Keratinocyte (primary cell): ENCODE results near the gene CALCOCO1. TPM values are rescaled to one million over a fixed set of nuclear protein-coding genes. Genes with fewer than 3 reads are reported as not detected.
A peak's percentile ranks its signal among the peaks of the same experiment; 100 is the strongest.

Experiments
- DNase-seq: peaks from one replicate; pipeline ENCODE4 v3.0.0-alpha.2; 2011; ENCODE audit warnings: low read depth, missing footprints, low spot score
- FAIRE-seq: peaks from 2 replicates; lab custom pipeline; 2011; peaks lifted over from hg19 to GRCh38; lab: Jason Lieb, UNC
- H2AFZ ChIP-seq: 2 replicates; pipeline ENCODE4 v1.6.0; 2012; ENCODE audit warnings: low read length, control low read depth, inconsistent platforms; ENCODE audit not compliant: control insufficient read depth
- H3K27ac ChIP-seq: 2 replicates; pipeline ENCODE4 v1.5.1; 2011; ENCODE audit warnings: low read length; ENCODE audit not compliant: control insufficient read depth, insufficient read depth
- H3K27me3 ChIP-seq: 3 replicates; pipeline ENCODE4 v1.6.0; 2011; ENCODE audit warnings: low read length; ENCODE audit not compliant: control insufficient read depth, insufficient read depth; ENCODE audit errors: extremely low read depth
- H3K36me3 ChIP-seq, 2 experiments: 2 replicates in 1 of 2; 3 replicates in 1 of 2; pipeline ENCODE4 v1.5.1; 2011; ENCODE audit warnings: low read length in 2 of 2, mild to moderate bottlenecking in 1 of 2; ENCODE audit not compliant: control insufficient read depth in 2 of 2, insufficient read depth in 2 of 2; ENCODE audit errors: extremely low read depth in 1 of 2
- H3K4me1 ChIP-seq: 3 replicates; pipeline ENCODE4 v1.5.1; 2011; ENCODE audit warnings: low read length; ENCODE audit not compliant: control insufficient read depth, insufficient read depth; ENCODE audit errors: extremely low read depth
- H3K4me2 ChIP-seq: 3 replicates; pipeline ENCODE4 v1.6.0; 2011; ENCODE audit warnings: low read depth, low read length; ENCODE audit not compliant: control insufficient read depth, insufficient read depth; ENCODE audit errors: extremely low read depth
- H3K4me3 ChIP-seq, 3 experiments: fragments of 200-600 bp in 1 of 3; sonication (generic) in 1 of 3; 2 replicates in 2 of 3; 3 replicates in 1 of 3; pipeline ENCODE4 v1.5.1; 2011 to 2016; ENCODE audit warnings: low read length in 3 of 3, mild to moderate bottlenecking in 3 of 3, control low read depth in 2 of 3, inconsistent platforms in 1 of 3, low read depth in 1 of 3, mixed read lengths in 1 of 3, mixed run types in 1 of 3, moderate library complexity in 1 of 3; ENCODE audit not compliant: control insufficient read depth in 2 of 3, insufficient read depth in 2 of 3; ENCODE audit errors: extremely low read depth in 1 of 3
- H3K79me2 ChIP-seq: 2 replicates; pipeline ENCODE4 v1.6.0; 2012; ENCODE audit warnings: low read length; ENCODE audit not compliant: control insufficient read depth, insufficient read depth
- H3K9ac ChIP-seq: 3 replicates; pipeline ENCODE4 v1.6.0; 2011; ENCODE audit warnings: low read length; ENCODE audit not compliant: control insufficient read depth, insufficient read depth; ENCODE audit errors: extremely low read depth
- H3K9me1 ChIP-seq: 3 replicates; pipeline ENCODE4 v1.6.0; 2011; ENCODE audit warnings: low read length; ENCODE audit not compliant: control insufficient read depth, insufficient read depth; ENCODE audit errors: extremely low read depth
- H3K9me3 ChIP-seq: 2 replicates; pipeline ENCODE4 v1.5.1; 2012; ENCODE audit warnings: low read depth, low read length; ENCODE audit not compliant: control insufficient read depth
- H4K20me1 ChIP-seq: 3 replicates; pipeline ENCODE4 v1.6.0; 2011; ENCODE audit warnings: low read length; ENCODE audit not compliant: control insufficient read depth, insufficient read depth; ENCODE audit errors: extremely low read depth
- CTCF ChIP-seq, 3 experiments: IDR thresholded peaks in 1 of 3; conservative IDR thresholded peaks in 1 of 3; optimal IDR thresholded peaks in 1 of 3; 2 replicates in 2 of 3; 3 replicates in 1 of 3; pipeline versions ENCODE3 to v1.5.1; 2011; ENCODE audit warnings: low read length in 3 of 3, mild to moderate bottlenecking in 3 of 3, moderate library complexity in 2 of 3, control low read depth in 1 of 3, inconsistent platforms in 1 of 3; ENCODE audit not compliant: insufficient read depth in 2 of 3; ENCODE audit errors: extremely low read depth in 1 of 3
- EZH2 ChIP-seq: IDR thresholded peaks from one replicate; pipeline ENCODE4 v1.6.1; 2012; ENCODE audit warnings: inconsistent platforms, mild to moderate bottlenecking, low read length, moderate library complexity
- dilution Hi-C: fragments of 300-500 bp; cut with MboI; formaldehyde crosslinking; loops from one replicate; pipeline ENCODE4 v1.7.0; 2020; ENCODE audit warnings: low sequenced_read_pairs; ENCODE audit not compliant: extremely low pct_ligation_motif_present
- polyA plus RNA-seq, 5 experiments: library from polyadenylated mRNA; depleted of rRNA in 3 of 5; stranded (reverse) in 3 of 5; stranded (forward) in 1 of 5; unstranded in 1 of 5; fragments of >200 nt; gene quantifications; 1 replicate in 1 of 5; 2 replicates in 3 of 5; 3 replicates in 1 of 5; pipeline versions ENCODE4 v1.2.1 to v1.2.3, GENCODE V29; 2011 to 2012; ENCODE audit warnings: missing spikeins in 2 of 5, low read depth in 1 of 5, low replicate concordance in 1 of 5

CALCOCO1 gene
- polyA plus RNA-seq, 1 donor (not counting 4 experiments of a cell fraction or from before 2014, with no cell fraction given): 67.3 TPM

DNA sequence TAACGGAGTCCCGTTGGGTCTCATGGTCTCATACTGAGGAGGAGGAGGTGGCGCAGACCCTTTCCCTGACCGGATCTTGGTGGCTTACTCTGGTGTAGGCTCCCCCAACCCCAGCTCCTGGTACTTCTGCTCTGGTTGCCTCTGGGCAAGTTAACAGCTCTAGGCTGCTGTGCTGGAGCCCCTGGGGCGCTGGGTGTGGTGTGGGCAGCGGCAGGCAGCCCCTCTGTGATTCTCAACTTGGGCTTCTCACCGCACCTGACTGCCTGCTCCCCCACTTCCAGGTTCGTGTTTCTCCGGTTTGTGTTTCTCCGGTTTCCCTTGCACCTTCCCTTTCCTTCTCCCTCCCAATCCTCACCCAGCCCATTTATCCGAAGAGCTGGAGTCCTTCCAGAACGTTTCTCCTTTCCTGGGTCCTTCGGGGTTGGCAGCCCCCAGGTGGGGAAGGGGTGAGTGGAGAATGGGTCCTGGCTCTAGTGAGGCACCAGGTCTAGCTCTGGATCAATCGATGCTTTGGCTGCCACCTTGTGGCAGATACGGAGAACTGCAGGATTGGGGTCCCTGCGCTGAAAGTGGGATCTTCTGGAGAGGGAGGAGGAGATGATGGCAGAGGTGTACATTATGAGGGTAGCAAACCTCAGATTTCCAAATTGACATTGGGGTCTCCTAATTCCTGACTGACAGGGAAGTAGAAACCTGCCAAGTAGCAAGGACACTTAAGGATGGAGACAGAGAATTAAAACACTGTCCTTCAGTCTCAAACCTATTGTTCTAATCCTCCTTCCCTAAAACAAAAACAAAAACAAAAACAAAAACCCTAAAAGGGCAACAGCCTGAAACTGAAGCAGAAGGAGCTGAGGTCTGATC is 16.2 kb upstream of the CALCOCO1 start:
- no peak for DNase-seq
- peak; percentile 87 to 97 (median 90) for TF ChIP-seq CTCF (optimal IDR thresholded peaks at IDR 0.05 in 1 of 3, IDR thresholded peaks at IDR 0.05 in 1 of 3, conservative IDR thresholded peaks at IDR 0.05 in 1 of 3; ENCODE audit: extremely low read depth in 1 of 3, insufficient read depth in 2 of 3, low read length in 3 of 3)
- no peak for TF ChIP-seq EZH2
- Histone ChIP-seq H3K4me1 (no peaks in the 10 kb centered on the region), H3K4me3 (peak overlapping the region in 1 of 3 experiments; percentile 41), H3K9ac (no peak overlapping the region), H3K79me2 (no peaks in the 10 kb centered on the region), H3K27ac (no peak overlapping the region), H4K20me1 (no peaks in the 10 kb centered on the region), H3K9me3 (no peaks in the 10 kb centered on the region), H3K4me2 (peak overlapping the region; percentile 37), H2AFZ (peak overlapping the region; percentile 42), H3K9me1 (no peaks in the 10 kb centered on the region), H3K36me3 (no peaks in the 10 kb centered on the region), H3K27me3 (peaks cover 35% of the 10 kb centered on the region)
- dilution Hi-C loops: no loop called here
- peak; percentile 94 for FAIRE-seq

GRCh38 chr12:53740130-53740491 is 12.9 kb upstream of the CALCOCO1 start:
- no peak for FAIRE-seq
- no peak overlapping the region for H2AFZ ChIP-seq

More at GRCh38 chr12:53740130-53740491, 12.9 kb upstream of the CALCOCO1 start:
- TF ChIP-seq EZH2 (no peak), CTCF (optimal IDR thresholded peaks at IDR 0.05 in 1 of 3, IDR thresholded peaks at IDR 0.05 in 1 of 3, conservative IDR thresholded peaks at IDR 0.05 in 1 of 3; ENCODE audit: extremely low read depth in 1 of 3, insufficient read depth in 2 of 3, low read length in 3 of 3) (no peak)
- H3K9me3 ChIP-seq: no peaks in the 10 kb centered on the region
- H3K4me2 ChIP-seq: peak overlapping the region; percentile 20
- H3K27me3 ChIP-seq: peaks cover 45% of the 10 kb centered on the region
- no peaks in the 10 kb centered on the region for H3K4me1 ChIP-seq
- no peaks in the 10 kb centered on the region for H4K20me1 ChIP-seq
- no peaks in the 10 kb centered on the region for H3K79me2 ChIP-seq
- no peak overlapping the region for H3K9ac ChIP-seq
- no peak overlapping the region for H3K27ac ChIP-seq
- no peak for DNase-seq
- dilution Hi-C loops: no loop called here
- H3K4me3 ChIP-seq: peak overlapping the region in 1 of 3 experiments; percentile 28
- no peaks in the 10 kb centered on the region for H3K36me3 ChIP-seq
- H3K9me1 ChIP-seq: no peaks in the 10 kb centered on the region
